Measurements from ENCODE around the gene SH3PXD2A. TPM values are rescaled to one million over a fixed set of nuclear protein-coding genes. Genes with fewer than 3 reads are reported as not detected.

Gene SH3PXD2A
- total RNA-seq, 1 experiment from 2014 or later: 13.2 TPM

GRCh38 chr10:103582331-103583123 lies 272.8 kb downstream of the SH3PXD2A start:
- CTCF ChIA-PET: interaction anchor here (0.6 to 1.2 kb wide), 2 partner anchors 10 to 62 kb away, joined by 3 to 5 read pairs; no protein-coding TSS in a partner anchor
- no peaks in the 10 kb centered on the region for H3K4me1 Mint-ChIP-seq (ENCODE audit: insufficient read depth, unreplicated experiment)

DNA sequence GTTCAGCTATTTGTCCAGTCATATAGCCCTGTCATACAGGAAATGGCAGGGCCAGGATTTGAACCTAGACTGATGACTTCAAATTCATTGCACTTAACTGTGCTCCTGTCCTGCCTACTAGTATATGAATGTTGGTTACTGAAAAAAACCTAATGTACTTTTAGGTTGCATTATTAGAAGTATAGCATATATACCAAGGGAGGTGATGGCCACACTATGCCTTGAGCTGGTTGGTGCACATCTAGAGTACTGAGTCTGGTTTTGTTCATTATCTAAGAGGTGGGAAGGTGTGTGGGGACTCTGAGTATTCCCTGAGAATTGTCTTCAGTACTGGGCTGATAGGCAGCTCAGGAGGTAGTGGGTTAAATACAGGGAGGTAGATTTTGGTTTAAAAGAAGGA lies 273.9 kb downstream of the SH3PXD2A start:
- peaks cover 6% of the 10 kb centered on the region for H3K27me3 Mint-ChIP-seq (ENCODE audit: insufficient read depth, unreplicated experiment)
- CTCF ChIA-PET: interaction anchor here (1.2 kb wide), 1 partner anchor 11 kb away, joined by 3 read pairs; no protein-coding TSS in a partner anchor

More at GRCh38 chr10:103582331-103583123, 272.8 kb downstream of the SH3PXD2A start:
- no peak overlapping the region for H3K4me3 Mint-ChIP-seq (ENCODE audit: unreplicated experiment)
- peaks cover 6% of the 10 kb centered on the region for H3K27me3 Mint-ChIP-seq (ENCODE audit: insufficient read depth, unreplicated experiment)
- intact Hi-C loops (cut with micrococcal nuclease): no loop called here
- TF ChIP-seq, protein P1, sequence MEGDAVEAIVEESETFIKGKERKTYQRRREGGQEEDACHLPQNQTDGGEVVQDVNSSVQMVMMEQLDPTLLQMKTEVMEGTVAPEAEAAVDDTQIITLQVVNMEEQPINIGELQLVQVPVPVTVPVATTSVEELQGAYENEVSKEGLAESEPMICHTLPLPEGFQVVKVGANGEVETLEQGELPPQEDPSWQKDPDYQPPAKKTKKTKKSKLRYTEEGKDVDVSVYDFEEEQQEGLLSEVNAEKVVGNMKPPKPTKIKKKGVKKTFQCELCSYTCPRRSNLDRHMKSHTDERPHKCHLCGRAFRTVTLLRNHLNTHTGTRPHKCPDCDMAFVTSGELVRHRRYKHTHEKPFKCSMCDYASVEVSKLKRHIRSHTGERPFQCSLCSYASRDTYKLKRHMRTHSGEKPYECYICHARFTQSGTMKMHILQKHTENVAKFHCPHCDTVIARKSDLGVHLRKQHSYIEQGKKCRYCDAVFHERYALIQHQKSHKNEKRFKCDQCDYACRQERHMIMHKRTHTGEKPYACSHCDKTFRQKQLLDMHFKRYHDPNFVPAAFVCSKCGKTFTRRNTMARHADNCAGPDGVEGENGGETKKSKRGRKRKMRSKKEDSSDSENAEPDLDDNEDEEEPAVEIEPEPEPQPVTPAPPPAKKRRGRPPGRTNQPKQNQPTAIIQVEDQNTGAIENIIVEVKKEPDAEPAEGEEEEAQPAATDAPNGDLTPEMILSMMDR (IDR thresholded peaks at IDR 0.05; ENCODE audit: unreplicated experiment): no peak
- POLR2A ChIA-PET: no interaction called here
- H3K27ac Mint-ChIP-seq (ENCODE audit: low read depth, unreplicated experiment): no peak overlapping the region
- no peaks in the 10 kb centered on the region for H3K9me3 Mint-ChIP-seq (ENCODE audit: unreplicated experiment)
- DNase-seq (ENCODE audit: unreplicated experiment): no peak
- no peaks in the 10 kb centered on the region for H3K36me3 Mint-ChIP-seq (ENCODE audit: insufficient read depth, unreplicated experiment)
- BruUV-seq (replicated peaks): no TSS peak

DNA sequence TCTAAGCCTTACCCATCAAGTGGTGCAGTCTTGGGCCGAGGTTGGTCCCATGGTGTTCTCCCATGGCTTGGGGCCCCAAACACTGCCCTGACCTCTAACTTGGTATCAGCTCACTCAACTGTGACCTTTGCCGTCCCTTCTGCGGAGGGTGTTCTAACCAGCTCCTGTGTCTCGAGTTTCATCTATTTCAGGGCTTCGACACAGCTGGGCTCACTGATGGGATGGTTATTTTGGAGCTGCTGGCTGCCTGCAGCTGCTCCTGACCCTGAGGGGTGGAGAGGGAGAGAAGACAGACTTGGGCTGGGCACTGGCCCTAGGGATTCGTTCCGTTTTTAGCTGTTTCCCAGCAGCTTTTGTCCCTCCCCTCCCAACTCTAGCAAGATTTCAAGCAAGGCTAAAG lies 274.9 kb downstream of the SH3PXD2A start:
- no peaks in the 10 kb centered on the region for H3K9me3 Mint-ChIP-seq (ENCODE audit: unreplicated experiment)
- intact Hi-C loops (cut with micrococcal nuclease): no loop called here
- H3K36me3 Mint-ChIP-seq (ENCODE audit: insufficient read depth, unreplicated experiment): no peaks in the 10 kb centered on the region
- BruUV-seq (replicated peaks): no TSS peak
- POLR2A ChIA-PET: interaction anchor here (0.7 kb wide), 1 partner anchor 81 kb away, joined by 3 read pairs; no protein-coding TSS in a partner anchor
- no peak overlapping the region for H3K4me3 Mint-ChIP-seq (ENCODE audit: unreplicated experiment)
- CTCF ChIA-PET: interaction anchor here (0.9 kb wide), 1 partner anchor 19 kb away, joined by 4 read pairs; no protein-coding TSS in a partner anchor
- H3K27me3 Mint-ChIP-seq (ENCODE audit: insufficient read depth, unreplicated experiment): no peaks in the 10 kb centered on the region
- DNase-seq (ENCODE audit: unreplicated experiment): no peak
- H3K27ac Mint-ChIP-seq (ENCODE audit: low read depth, unreplicated experiment): no peak overlapping the region
- TF ChIP-seq, protein P1 (IDR thresholded peaks at IDR 0.05; ENCODE audit: unreplicated experiment): no peak
- H3K4me1 Mint-ChIP-seq (ENCODE audit: insufficient read depth, unreplicated experiment): no peaks in the 10 kb centered on the region

More for the DNA sequence above, 273.9 kb downstream of the SH3PXD2A start:
- intact Hi-C loops (cut with micrococcal nuclease): no loop called here
- no peak overlapping the region for H3K4me3 Mint-ChIP-seq (ENCODE audit: unreplicated experiment)
- DNase-seq (ENCODE audit: unreplicated experiment): no peak
- no TSS peak for BruUV-seq (replicated peaks)
- no peaks in the 10 kb centered on the region for H3K9me3 Mint-ChIP-seq (ENCODE audit: unreplicated experiment)
- TF ChIP-seq, protein P1 (IDR thresholded peaks at IDR 0.05; ENCODE audit: unreplicated experiment): no peak
- no peak overlapping the region for H3K27ac Mint-ChIP-seq (ENCODE audit: low read depth, unreplicated experiment)
- POLR2A ChIA-PET: no interaction called here
- H3K4me1 Mint-ChIP-seq (ENCODE audit: insufficient read depth, unreplicated experiment): no peaks in the 10 kb centered on the region
- no peaks in the 10 kb centered on the region for H3K36me3 Mint-ChIP-seq (ENCODE audit: insufficient read depth, unreplicated experiment)

- Mint-ChIP-seq H3K4me3 (ENCODE audit: unreplicated experiment) (no peak overlapping the region), H3K27me3 (ENCODE audit: insufficient read depth, unreplicated experiment) (no peaks in the 10 kb centered on the region), H3K4me1 (ENCODE audit: insufficient read depth, unreplicated experiment) (no peaks in the 10 kb centered on the region), H3K27ac (ENCODE audit: low read depth, unreplicated experiment) (no peak overlapping the region), H3K9me3 (ENCODE audit: unreplicated experiment) (no peaks in the 10 kb centered on the region), H3K36me3 (ENCODE audit: insufficient read depth, unreplicated experiment) (no peaks in the 10 kb centered on the region)
- intact Hi-C loops (cut with micrococcal nuclease): no loop called here
- ChIA-PET POLR2A (no interaction called here), CTCF (interaction anchor here (0.9 kb wide), 1 partner anchor 19 kb away, joined by 4 read pairs; no protein-coding TSS in a partner anchor)
- DNase-seq (ENCODE audit: unreplicated experiment): no peak
- BruUV-seq (replicated peaks): no TSS peak
- TF ChIP-seq, protein P1 (IDR thresholded peaks at IDR 0.05; ENCODE audit: unreplicated experiment): no peak
Measured at GRCh38 chr10:103580011-103580410, 275.4 kb downstream of the SH3PXD2A start.

Data from MCF 10A (cell line).